Measurements from ENCODE around the gene RUNX1. TPM values are rescaled to one million over a fixed set of nuclear protein-coding genes. Genes with fewer than 3 reads are reported as not detected.

Gene RUNX1
- polyA plus RNA-seq, 3 donors: 6.2 to 49.7 (median 8.7) TPM

- TF ChIP-seq, protein P1, sequence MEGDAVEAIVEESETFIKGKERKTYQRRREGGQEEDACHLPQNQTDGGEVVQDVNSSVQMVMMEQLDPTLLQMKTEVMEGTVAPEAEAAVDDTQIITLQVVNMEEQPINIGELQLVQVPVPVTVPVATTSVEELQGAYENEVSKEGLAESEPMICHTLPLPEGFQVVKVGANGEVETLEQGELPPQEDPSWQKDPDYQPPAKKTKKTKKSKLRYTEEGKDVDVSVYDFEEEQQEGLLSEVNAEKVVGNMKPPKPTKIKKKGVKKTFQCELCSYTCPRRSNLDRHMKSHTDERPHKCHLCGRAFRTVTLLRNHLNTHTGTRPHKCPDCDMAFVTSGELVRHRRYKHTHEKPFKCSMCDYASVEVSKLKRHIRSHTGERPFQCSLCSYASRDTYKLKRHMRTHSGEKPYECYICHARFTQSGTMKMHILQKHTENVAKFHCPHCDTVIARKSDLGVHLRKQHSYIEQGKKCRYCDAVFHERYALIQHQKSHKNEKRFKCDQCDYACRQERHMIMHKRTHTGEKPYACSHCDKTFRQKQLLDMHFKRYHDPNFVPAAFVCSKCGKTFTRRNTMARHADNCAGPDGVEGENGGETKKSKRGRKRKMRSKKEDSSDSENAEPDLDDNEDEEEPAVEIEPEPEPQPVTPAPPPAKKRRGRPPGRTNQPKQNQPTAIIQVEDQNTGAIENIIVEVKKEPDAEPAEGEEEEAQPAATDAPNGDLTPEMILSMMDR (IDR thresholded peaks at IDR 0.05): no peak
- peak overlapping the region; percentile 44 to 98 for H3K27ac ChIP-seq (ENCODE audit: low read depth in 1 of 2, low read length in 2 of 2)
- intact Hi-C loops (cut with micrococcal nuclease): loop anchor here (2.0 to 10.0 kb wide), 3 partner anchors 18 to 137 kb away; no protein-coding TSS in a partner anchor
Measured at GRCh38 chr21:34890470-34890723, 158.7 kb downstream of the RUNX1 start.

GRCh38 chr21:34889676-34890469 is 159.2 kb downstream of the RUNX1 start:
- TF ChIP-seq, protein P1 (IDR thresholded peaks at IDR 0.05): peak; percentile 97
- Histone ChIP-seq H3K9ac (ENCODE audit: insufficient read depth, low read length, poor library complexity, severe bottlenecking) (peak overlapping the region; percentile 99), H3K27me3 (ENCODE audit: control insufficient read depth in 2 of 2, insufficient read depth in 2 of 2, low read length in 2 of 2) (no peaks in the 10 kb centered on the region), H3K9me3 (replicated peaks in 1 of 2; ENCODE audit: control insufficient read depth in 1 of 2, insufficient read depth in 1 of 2, low read length in 2 of 2) (no peaks in the 10 kb centered on the region), H2AFZ (ENCODE audit: insufficient read depth, low read depth, low read length, poor library complexity, severe bottlenecking) (peak overlapping the region; percentile 67), H3K27ac (ENCODE audit: low read depth in 1 of 2, low read length in 2 of 2) (peak overlapping the region; percentile 83 to 98), H3K79me2 (ENCODE audit: insufficient read depth, low read length) (peaks cover 89% of the 10 kb centered on the region), H4K20me1 (ENCODE audit: insufficient read depth, low read length) (peaks cover 24% of the 10 kb centered on the region), H3K4me2 (replicated peaks; ENCODE audit: extremely low read depth, low read length, poor library complexity, severe bottlenecking) (peak overlapping the region; percentile 87), H3K4me1 (ENCODE audit: control insufficient read depth in 1 of 2, insufficient read depth in 2 of 2, low read length in 2 of 2) (peaks cover 24 to 35% of the 10 kb centered on the region in 2 donors), H3K4me3 (replicated peaks in 1 of 3; ENCODE audit: low read depth in 2 of 3, low read length in 3 of 3) (peak overlapping the region; percentile 73 to 96 (median 87)), H3K36me3 (replicated peaks in 1 of 2; ENCODE audit: control insufficient read depth in 1 of 2, insufficient read depth in 2 of 2, low read length in 2 of 2) (no peaks in the 10 kb centered on the region)
- intact Hi-C loops (cut with micrococcal nuclease): loop anchor here (2.0 to 10.0 kb wide), 8 partner anchors 19 to 1042 kb away; partner anchors contain the start of gene RUNX1 (in 1 of the 2)
- peak overlapping the region; percentile 87 to 90 for H3K4me3 Mint-ChIP-seq
- no peaks in the 10 kb centered on the region for H3K27me3 Mint-ChIP-seq (ENCODE audit: low read depth in 3 of 3)
- peak overlapping the region; percentile 30 to 87 (median 68) for H3K27ac Mint-ChIP-seq
- H3K36me3 Mint-ChIP-seq: no peaks in the 10 kb centered on the region
- WGBS (ENCODE audit: insufficient coverage): 1% methylated on average over 98 of the region's 98 CpGs
- peaks cover 0 to 2% (median 0%) of the 10 kb centered on the region in 7 donors for H3K9me3 Mint-ChIP-seq
- H3K4me1 Mint-ChIP-seq: peaks cover 30% of the 10 kb centered on the region
- DNase-seq: peak; percentile 73 to 82 (median 78)

More at GRCh38 chr21:34890470-34890723, 158.7 kb downstream of the RUNX1 start:
- Histone ChIP-seq H3K27me3 (ENCODE audit: control insufficient read depth in 2 of 2, insufficient read depth in 2 of 2, low read length in 2 of 2) (no peaks in the 10 kb centered on the region), H4K20me1 (ENCODE audit: insufficient read depth, low read length) (peaks cover 23% of the 10 kb centered on the region), H3K9ac (ENCODE audit: insufficient read depth, low read length, poor library complexity, severe bottlenecking) (peak overlapping the region; percentile 99), H3K4me3 (replicated peaks in 1 of 3; ENCODE audit: low read depth in 2 of 3, low read length in 3 of 3) (peak overlapping the region; percentile 46 to 96 (median 87)), H3K9me3 (replicated peaks in 1 of 2; ENCODE audit: control insufficient read depth in 1 of 2, insufficient read depth in 1 of 2, low read length in 2 of 2) (no peaks in the 10 kb centered on the region), H3K4me2 (replicated peaks; ENCODE audit: extremely low read depth, low read length, poor library complexity, severe bottlenecking) (peak overlapping the region; percentile 87), H3K4me1 (ENCODE audit: control insufficient read depth in 1 of 2, insufficient read depth in 2 of 2, low read length in 2 of 2) (peaks cover 20 to 30% of the 10 kb centered on the region in 2 donors), H3K36me3 (replicated peaks in 1 of 2; ENCODE audit: control insufficient read depth in 1 of 2, insufficient read depth in 2 of 2, low read length in 2 of 2) (no peaks in the 10 kb centered on the region), H3K79me2 (ENCODE audit: insufficient read depth, low read length) (peaks cover 89% of the 10 kb centered on the region), H2AFZ (ENCODE audit: insufficient read depth, low read depth, low read length, poor library complexity, severe bottlenecking) (peak overlapping the region; percentile 67)
- 22% methylated on average over 11 of the region's 14 CpGs for WGBS (ENCODE audit: insufficient coverage)
- Mint-ChIP-seq H3K27me3 (ENCODE audit: low read depth in 3 of 3) (no peaks in the 10 kb centered on the region), H3K27ac (peak overlapping the region in 3 of 7 donors; percentile 80 to 87 (median 82)), H3K36me3 (peaks cover 2 to 3% of the 10 kb centered on the region in 2 donors), H3K9me3 (peaks cover 0 to 2% (median 0%) of the 10 kb centered on the region in 7 donors), H3K4me1 (peaks cover 29% of the 10 kb centered on the region), H3K4me3 (peak overlapping the region; percentile 87 to 90)
- no peak for DNase-seq
